OCI-LY1 (cell line): Measurements from ENCODE around the gene SYT2.

ENCODE experiments used
- H2AFZ ChIP-seq: fragments of 200-600 bp; sonication (generic), shearing (Covaris generic); 2 replicates; pipeline ENCODE4 v1.6.0; 2014; ENCODE audit warnings: antibody characterized with exemption, mild to moderate bottlenecking, low read length
- H3F3A ChIP-seq: fragments of 200-600 bp; sonication (generic), shearing (Covaris generic); 2 replicates; pipeline ENCODE4 v1.6.0; 2014; ENCODE audit warnings: mild to moderate bottlenecking, antibody characterized with exemption, low read length, moderate library complexity; ENCODE audit not compliant: insufficient read depth
- H3K27ac ChIP-seq: fragments of 200-600 bp; sonication (generic); 2 replicates; pipeline ENCODE4 v1.5.1; 2014; ENCODE audit warnings: low read length, mixed run types, mild to moderate bottlenecking, low read depth; ENCODE audit not compliant: poor library complexity, severe bottlenecking
- H3K27me3 ChIP-seq: fragments of 200-600 bp; sonication (generic); 2 replicates; pipeline ENCODE4 v1.6.0; 2014; ENCODE audit warnings: antibody characterized with exemption, mild to moderate bottlenecking, low read length, moderate library complexity; ENCODE audit not compliant: insufficient read depth
- H3K36me3 ChIP-seq: fragments of 200-600 bp; sonication (generic); 2 replicates; pipeline ENCODE4 v1.6.1; 2014; ENCODE audit warnings: mild to moderate bottlenecking, antibody characterized with exemption, low read length, moderate library complexity, mixed read lengths; ENCODE audit not compliant: insufficient read depth
- H3K4me1 ChIP-seq: fragments of 200-600 bp; sonication (generic); 2 replicates; pipeline ENCODE4 v1.5.1; 2014; ENCODE audit warnings: mild to moderate bottlenecking, low read length, moderate library complexity; ENCODE audit not compliant: insufficient read depth, severe bottlenecking
- H3K4me2 ChIP-seq: fragments of 200-600 bp; sonication (generic), shearing (Covaris generic); 2 replicates; pipeline ENCODE4 v1.6.1; 2014; ENCODE audit warnings: low read length
- H3K4me3 ChIP-seq: fragments of 200-600 bp; sonication (generic); 2 replicates; pipeline ENCODE4 v1.5.1; 2014; ENCODE audit warnings: low read length, low read depth, mild to moderate bottlenecking, mixed read lengths; ENCODE audit not compliant: poor library complexity, severe bottlenecking
- H3K79me2 ChIP-seq: fragments of 200-600 bp; shearing (Covaris generic); 2 replicates; pipeline ENCODE4 v1.6.1; 2016; ENCODE audit warnings: mixed run types, low read length, mixed read lengths; ENCODE audit not compliant: insufficient read depth
- H3K9ac ChIP-seq: fragments of 200-600 bp; sonication (generic), shearing (Covaris generic); 2 replicates; pipeline ENCODE4 v1.6.1; 2014; ENCODE audit warnings: mild to moderate bottlenecking, low read length, mixed read lengths
- H3K9me2 ChIP-seq: fragments of 200-600 bp; sonication (generic), shearing (Covaris generic); 2 replicates; pipeline ENCODE4 v1.6.1; 2014; ENCODE audit warnings: low read depth, mild to moderate bottlenecking, low read length, mixed read lengths
- H3K9me3 ChIP-seq: fragments of 200-600 bp; shearing (Covaris generic); 2 replicates; pipeline ENCODE4 v1.6.1; 2014; ENCODE audit warnings: low read length, mixed read lengths
- H4K20me1 ChIP-seq: fragments of 200-600 bp; sonication (generic), shearing (Covaris generic); 2 replicates; pipeline ENCODE4 v1.6.0; 2016; ENCODE audit warnings: mild to moderate bottlenecking, low read length; ENCODE audit not compliant: insufficient read depth
- CTCF ChIP-seq: fragments of 200-600 bp; sonication (generic), shearing (Covaris generic); IDR thresholded peaks from 2 replicates; pipeline ENCODE4 v1.5.1; 2017; ENCODE audit warnings: mild to moderate bottlenecking, antibody characterized with exemption, low read length, moderate library complexity, mixed read lengths
- EZH2 ChIP-seq: fragments of 200-600 bp; sonication (generic), shearing (Covaris generic); IDR thresholded peaks from 2 replicates; pipeline ENCODE4 v1.8.0; 2017; ENCODE audit warnings: borderline replicate concordance, mixed run types, mild to moderate bottlenecking, antibody characterized with exemption, low read length, moderate library complexity, mixed read lengths

Gene SYT2

GRCh38 chr1:202683029-202683428 lies 27.2 kb downstream of the SYT2 start:
- H3K27me3 ChIP-seq = 0 out of 2 replicates have a peak, but pooled peaks cover 5% of the 10 kb centered on the region

GRCh38 chr1:202682477-202682876 lies 27.8 kb downstream of the SYT2 start:
- Histone ChIP-seq H2AFZ (no peak overlapping the region), H3K4me2 (no peak overlapping the region), H4K20me1 (no peaks in the 10 kb centered on the region), H3K9ac (no peak overlapping the region), H3K36me3 (no peaks in the 10 kb centered on the region), H3K79me2 (no peaks in the 10 kb centered on the region), H3K9me2 (no peaks in the 10 kb centered on the region), H3K27me3 (0 out of 2 replicates have a peak, but pooled peaks cover 5% of the 10 kb centered on the region), H3K27ac (no peak overlapping the region), H3K4me3 (no peak overlapping the region), H3F3A (no peaks in the 10 kb centered on the region), H3K4me1 (no peaks in the 10 kb centered on the region), H3K9me3 (0 out of 2 replicates have a peak, but pooled peaks cover 1% of the 10 kb centered on the region)
- TF ChIP-seq CTCF (no peak), EZH2 (no peak)

More at GRCh38 chr1:202683029-202683428, 27.2 kb downstream of the SYT2 start:
- H3K27ac ChIP-seq = no peak overlapping the region
- H3K36me3 ChIP-seq = no peaks in the 10 kb centered on the region
- H3K4me2 ChIP-seq = no peak overlapping the region
- H4K20me1 ChIP-seq = no peaks in the 10 kb centered on the region
- H3K9me2 ChIP-seq = no peaks in the 10 kb centered on the region
- H3K4me1 ChIP-seq = no peaks in the 10 kb centered on the region
- TF ChIP-seq EZH2 = no peak
- TF ChIP-seq CTCF = no peak
- H3K9ac ChIP-seq = no peak overlapping the region
- H3K4me3 ChIP-seq = no peak overlapping the region
- no peaks in the 10 kb centered on the region for H3F3A ChIP-seq
- no peak overlapping the region for H2AFZ ChIP-seq
- H3K9me3 ChIP-seq = no peaks in the 10 kb centered on the region
- no peaks in the 10 kb centered on the region for H3K79me2 ChIP-seq

- Histone ChIP-seq H3F3A (no peaks in the 10 kb centered on the region), H3K4me1 (no peaks in the 10 kb centered on the region), H3K9me2 (no peaks in the 10 kb centered on the region), H2AFZ (no peak overlapping the region), H3K4me3 (no peak overlapping the region), H3K27me3 (0 out of 2 replicates have a peak, but pooled peaks cover 5% of the 10 kb centered on the region), H4K20me1 (no peaks in the 10 kb centered on the region), H3K36me3 (no peaks in the 10 kb centered on the region), H3K4me2 (no peak overlapping the region), H3K9ac (no peak overlapping the region), H3K27ac (no peak overlapping the region), H3K79me2 (no peaks in the 10 kb centered on the region), H3K9me3 (0 out of 2 replicates have a peak, but pooled peaks cover 3% of the 10 kb centered on the region)
- TF ChIP-seq CTCF (no peak), EZH2 (no peak)
Measured at GRCh38 chr1:202681736-202682420, 28.4 kb downstream of the SYT2 start.
